ENCODE data around the gene TRPT1. TPM values are rescaled to one million over a fixed set of nuclear protein-coding genes. Genes with fewer than 3 reads are reported as not detected.

The TRPT1 gene
- total RNA-seq, 1 experiment from 2014 or later = 58.8 TPM

- no peak for DNase-seq (ENCODE audit: low spot score)
- Mint-ChIP-seq H3K4me1 (peaks cover 6% of the 10 kb centered on the region), H3K9me3 (no peaks in the 10 kb centered on the region), H3K4me3 (no peak overlapping the region), H3K36me3 (peaks cover 61% of the 10 kb centered on the region), H3K27me3 (ENCODE audit: low read depth) (no peaks in the 10 kb centered on the region), H3K27ac (peak overlapping the region; percentile 65; the same call in 1 of the 2 replicates)
- POLR2A ChIA-PET = interaction anchor here (0.5 kb wide), 1 partner anchor 12 kb away, joined by 3 read pairs; no protein-coding TSS in a partner anchor
- TF ChIP-seq ZNF317 (CRISPR knock-in tag; IDR thresholded peaks at IDR 0.05; ENCODE audit: borderline replicate concordance, low read depth) = no peak
- TF ChIP-seq NR3C1 (CRISPR knock-in tag; conservative IDR thresholded peaks at IDR 0.05; ENCODE audit: low read depth) = no peak
- TF ChIP-seq SOX15 (CRISPR knock-in tag; IDR thresholded peaks at IDR 0.05) = no peak
- no peak for TF ChIP-seq TEAD4 (CRISPR knock-in tag; IDR thresholded peaks at IDR 0.05)
- no peak for TF ChIP-seq ZNF423 (CRISPR knock-in tag; IDR thresholded peaks at IDR 0.05)
- TF ChIP-seq NFE2L1 (CRISPR knock-in tag; IDR thresholded peaks at IDR 0.05) = no peak
- no peak for TF ChIP-seq PRRX2 (CRISPR knock-in tag; IDR thresholded peaks at IDR 0.05)
- TF ChIP-seq ZNF281 (CRISPR knock-in tag; IDR thresholded peaks at IDR 0.05) = no peak
- no peak for TF ChIP-seq ATF6 (CRISPR knock-in tag; IDR thresholded peaks at IDR 0.05)
- TF ChIP-seq RORB (CRISPR knock-in tag; IDR thresholded peaks at IDR 0.05) = no peak
- TF ChIP-seq ZNF425 (CRISPR knock-in tag; conservative IDR thresholded peaks at IDR 0.05) = no peak
- TF ChIP-seq USF2 (CRISPR knock-in tag; IDR thresholded peaks at IDR 0.05) = no peak
- no peak for TF ChIP-seq MAX (CRISPR knock-in tag; IDR thresholded peaks at IDR 0.05)
- TF ChIP-seq SMAD4 (CRISPR knock-in tag; IDR thresholded peaks at IDR 0.05) = no peak
- TF ChIP-seq ZNF219 (CRISPR knock-in tag; IDR thresholded peaks at IDR 0.05; ENCODE audit: borderline replicate concordance) = no peak
- TF ChIP-seq AR (CRISPR knock-in tag; IDR thresholded peaks at IDR 0.05) = no peak
- TF ChIP-seq ZNF138 (CRISPR knock-in tag; conservative IDR thresholded peaks at IDR 0.05) = no peak
- CTCF ChIA-PET = interaction anchor here (0.7 to 5.4 kb wide), 4 partner anchors 47 to 139 kb away, joined by 3 to 76 read pairs (median 35); partner anchors contain the start of gene PLCB3
- ATAC-seq = no peak
Measured at GRCh38 chr11:64202992-64203391, 23.0 kb downstream of the TRPT1 start.
